OCI-LY7 (cell line): ENCODE measurements around the gene CSE1L.

Source experiments
- EZH2phosphoT487 ChIP-seq: fragments of 200-600 bp; sonication (generic); IDR thresholded peaks from 2 replicates; pipeline ENCODE4 v1.6.1; 2018; ENCODE audit warnings: low read depth, borderline replicate concordance, mild to moderate bottlenecking, mixed run types, antibody characterized with exemption, low read length, moderate library complexity, mixed read lengths
- TF ChIP-seq, protein P1 (sequence below): fragments of 200-600 bp; sonication (generic); conservative IDR thresholded peaks from 2 replicates; pipeline ENCODE4 v1.5.1; 2014; ENCODE audit warnings: mild to moderate bottlenecking, antibody characterized with exemption, low read length, moderate library complexity, mixed read lengths

DNA sequence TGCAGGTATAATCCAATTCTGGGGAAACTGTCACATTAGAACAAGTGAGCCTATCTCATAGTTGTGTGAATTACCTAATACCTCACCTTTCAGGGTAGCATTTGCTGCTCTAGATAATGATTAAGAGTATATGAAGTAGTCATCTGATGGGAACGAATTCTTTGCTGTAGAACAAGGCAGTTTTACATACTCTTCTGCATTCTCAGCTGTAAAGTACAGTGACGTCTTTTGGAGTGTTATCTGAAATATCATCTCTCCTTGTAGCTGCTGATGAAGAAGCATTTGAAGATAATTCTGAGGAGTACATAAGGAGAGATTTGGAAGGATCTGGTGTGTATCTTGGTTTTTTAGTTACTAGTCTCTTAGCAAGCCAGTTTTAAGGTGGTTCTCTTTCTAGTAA, 28.4 kb downstream of the CSE1L start:
- TF ChIP-seq EZH2phosphoT487 = no peak
- TF ChIP-seq, protein P1, sequence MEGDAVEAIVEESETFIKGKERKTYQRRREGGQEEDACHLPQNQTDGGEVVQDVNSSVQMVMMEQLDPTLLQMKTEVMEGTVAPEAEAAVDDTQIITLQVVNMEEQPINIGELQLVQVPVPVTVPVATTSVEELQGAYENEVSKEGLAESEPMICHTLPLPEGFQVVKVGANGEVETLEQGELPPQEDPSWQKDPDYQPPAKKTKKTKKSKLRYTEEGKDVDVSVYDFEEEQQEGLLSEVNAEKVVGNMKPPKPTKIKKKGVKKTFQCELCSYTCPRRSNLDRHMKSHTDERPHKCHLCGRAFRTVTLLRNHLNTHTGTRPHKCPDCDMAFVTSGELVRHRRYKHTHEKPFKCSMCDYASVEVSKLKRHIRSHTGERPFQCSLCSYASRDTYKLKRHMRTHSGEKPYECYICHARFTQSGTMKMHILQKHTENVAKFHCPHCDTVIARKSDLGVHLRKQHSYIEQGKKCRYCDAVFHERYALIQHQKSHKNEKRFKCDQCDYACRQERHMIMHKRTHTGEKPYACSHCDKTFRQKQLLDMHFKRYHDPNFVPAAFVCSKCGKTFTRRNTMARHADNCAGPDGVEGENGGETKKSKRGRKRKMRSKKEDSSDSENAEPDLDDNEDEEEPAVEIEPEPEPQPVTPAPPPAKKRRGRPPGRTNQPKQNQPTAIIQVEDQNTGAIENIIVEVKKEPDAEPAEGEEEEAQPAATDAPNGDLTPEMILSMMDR = no peak
